Choroid plexus epithelial cell (primary cell): ENCODE results near the gene ABCC9.
"Not testable (repeated sequence)": the region's sequence is repeated elsewhere in the genome, so short reads cannot be mapped to it uniquely, and the experiment has no call there.

ENCODE experiments used
- DNase-seq: peaks from one replicate; pipeline ENCODE4 v3.0.0-alpha.2; 2010; ENCODE audit warnings: low read depth
- H3K4me3 ChIP-seq: 2 replicates; pipeline ENCODE4 v1.5.1; 2011; ENCODE audit warnings: low read depth, mild to moderate bottlenecking, control low read depth, low read length, moderate library complexity
- CTCF ChIP-seq: conservative IDR thresholded peaks from 2 replicates; pipeline ENCODE4 v1.5.1; 2011; ENCODE audit warnings: low read depth, mild to moderate bottlenecking, control low read depth, inconsistent platforms, low read length, moderate library complexity

Gene ABCC9

DNA sequence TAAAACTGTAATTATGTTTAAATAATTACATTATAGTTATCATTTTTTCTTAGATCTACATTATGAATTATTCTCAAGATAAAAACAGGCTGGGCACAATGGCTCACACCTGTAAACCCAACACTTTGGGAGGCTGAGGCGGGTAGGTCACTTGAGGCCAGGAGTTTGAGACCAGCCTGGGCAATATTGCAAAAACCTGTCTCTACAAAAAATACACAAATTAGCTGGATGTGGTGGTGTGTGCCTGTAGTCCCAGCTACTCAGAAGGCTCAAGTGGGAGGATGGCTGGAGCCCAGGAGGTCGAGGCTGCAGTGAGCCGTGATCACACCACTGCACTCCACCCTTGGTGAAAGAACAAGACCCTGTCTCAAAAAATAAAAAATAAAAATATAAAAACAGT lies 126.4 kb downstream of the ABCC9 start:
- H3K4me3 ChIP-seq, result no peak overlapping the region
- TF ChIP-seq CTCF, result no peak
- no peak for DNase-seq

GRCh38 chr12:21814327-21814726 lies 126.9 kb downstream of the ABCC9 start:
- no peak for DNase-seq
- H3K4me3 ChIP-seq, result no peak overlapping the region
- TF ChIP-seq CTCF, result no peak

GRCh38 chr12:21813751-21814150 lies 127.5 kb downstream of the ABCC9 start:
- no peak for TF ChIP-seq CTCF
- DNase-seq, result no peak
- no peak overlapping the region for H3K4me3 ChIP-seq

- H3K4me3 ChIP-seq, result no peak overlapping the region
- DNase-seq, result no peak
- no peak for TF ChIP-seq CTCF
Observed at GRCh38 chr12:21813125-21813524, 128.1 kb downstream of the ABCC9 start.

GRCh38 chr12:21812340-21812739 lies 128.9 kb downstream of the ABCC9 start:
- H3K4me3 ChIP-seq, DNase-seq: not testable (repeated sequence)

GRCh38 chr12:21809100-21809499 lies 132.1 kb downstream of the ABCC9 start:
- no peak for DNase-seq
- TF ChIP-seq CTCF, result no peak
- no peak overlapping the region for H3K4me3 ChIP-seq

DNA sequence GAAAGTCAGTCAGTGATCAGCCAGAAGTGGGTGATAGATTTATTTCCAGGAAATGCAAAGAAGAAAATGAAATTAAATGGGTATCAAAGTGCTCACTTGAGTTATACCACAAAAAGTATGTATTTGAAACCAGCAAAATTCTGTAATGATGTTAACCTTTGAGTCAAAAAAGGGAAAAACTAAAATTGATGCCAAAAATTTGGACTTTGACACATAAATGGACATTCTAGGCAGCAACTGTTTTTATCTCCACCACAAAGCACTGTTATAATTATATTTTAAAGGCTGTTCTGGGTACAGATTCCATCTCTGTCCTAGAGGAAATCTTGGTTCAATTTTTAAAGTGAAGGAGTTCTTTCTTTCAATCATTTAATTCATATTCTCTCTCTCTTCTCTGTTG lies 135.0 kb downstream of the ABCC9 start:
- DNase-seq, result no peak
- H3K4me3 ChIP-seq, result no peak overlapping the region
- no peak for TF ChIP-seq CTCF

GRCh38 chr12:21801522-21802288 lies 139.5 kb downstream of the ABCC9 start:
- no peak for TF ChIP-seq CTCF
- H3K4me3 ChIP-seq, result no peak overlapping the region
- no peak for DNase-seq
